ENCODE results near the gene CRYZL1.

DNA sequence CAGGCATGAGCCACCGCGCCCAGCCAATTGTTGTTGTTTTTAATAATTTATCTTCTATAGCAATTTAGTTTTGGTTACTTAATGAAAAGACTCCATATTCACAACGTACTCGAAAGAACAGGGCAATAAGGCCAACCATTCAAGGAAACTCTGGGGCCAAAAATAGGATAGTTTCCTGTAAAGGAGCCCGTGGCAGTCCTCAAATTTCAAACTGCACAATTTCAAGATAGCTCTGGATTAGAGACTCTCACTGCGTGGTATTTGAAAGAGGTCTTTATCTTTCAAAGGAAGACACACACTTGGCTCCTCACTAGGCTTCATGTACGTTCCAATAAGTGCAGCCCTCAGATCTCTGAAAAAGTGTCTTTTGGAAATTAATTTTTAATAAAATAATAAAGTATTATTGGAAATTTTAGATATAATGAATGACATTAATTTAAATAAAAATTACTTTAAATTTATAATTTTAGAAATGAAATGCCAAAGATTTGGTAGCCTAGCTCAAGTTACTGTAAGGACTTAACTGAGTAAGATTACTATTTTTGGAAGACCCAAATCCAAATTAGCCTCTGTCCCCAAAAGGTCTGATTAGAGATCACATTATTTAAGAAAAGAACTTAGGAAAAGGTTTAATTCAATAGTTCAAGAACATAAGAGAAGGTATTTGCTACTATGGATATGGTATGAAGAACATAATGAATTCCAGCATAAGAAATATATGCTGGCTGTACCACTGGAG lies 30.4 kb downstream of the CRYZL1 start:
- TF ChIP-seq EGR1 (IDR thresholded peaks at IDR 0.05) (no peak), TAF1 (IDR thresholded peaks at IDR 0.05; ENCODE audit: low read depth) (no peak), RAD21 (IDR thresholded peaks at IDR 0.05; ENCODE audit: low read depth) (no peak), ZBTB7A (IDR thresholded peaks at IDR 0.05; ENCODE audit: low read depth) (no peak), CEBPB (IDR thresholded peaks at IDR 0.05) (no peak), YY1 (IDR thresholded peaks at IDR 0.05; ENCODE audit: low read depth) (no peak), MAX (IDR thresholded peaks at IDR 0.05) (no peak), TCF12 (IDR thresholded peaks at IDR 0.05; ENCODE audit: low read depth) (no peak), TEAD4 (IDR thresholded peaks at IDR 0.05) (no peak), FOXM1 (IDR thresholded peaks at IDR 0.05; ENCODE audit: borderline replicate concordance, low read depth) (no peak), EP300 (IDR thresholded peaks at IDR 0.05; ENCODE audit: borderline replicate concordance) (no peak), CREB1 (IDR thresholded peaks at IDR 0.05; ENCODE audit: low read depth) (no peak), USF1 (IDR thresholded peaks at IDR 0.05) (no peak)
- TF ChIP-seq, protein P1, sequence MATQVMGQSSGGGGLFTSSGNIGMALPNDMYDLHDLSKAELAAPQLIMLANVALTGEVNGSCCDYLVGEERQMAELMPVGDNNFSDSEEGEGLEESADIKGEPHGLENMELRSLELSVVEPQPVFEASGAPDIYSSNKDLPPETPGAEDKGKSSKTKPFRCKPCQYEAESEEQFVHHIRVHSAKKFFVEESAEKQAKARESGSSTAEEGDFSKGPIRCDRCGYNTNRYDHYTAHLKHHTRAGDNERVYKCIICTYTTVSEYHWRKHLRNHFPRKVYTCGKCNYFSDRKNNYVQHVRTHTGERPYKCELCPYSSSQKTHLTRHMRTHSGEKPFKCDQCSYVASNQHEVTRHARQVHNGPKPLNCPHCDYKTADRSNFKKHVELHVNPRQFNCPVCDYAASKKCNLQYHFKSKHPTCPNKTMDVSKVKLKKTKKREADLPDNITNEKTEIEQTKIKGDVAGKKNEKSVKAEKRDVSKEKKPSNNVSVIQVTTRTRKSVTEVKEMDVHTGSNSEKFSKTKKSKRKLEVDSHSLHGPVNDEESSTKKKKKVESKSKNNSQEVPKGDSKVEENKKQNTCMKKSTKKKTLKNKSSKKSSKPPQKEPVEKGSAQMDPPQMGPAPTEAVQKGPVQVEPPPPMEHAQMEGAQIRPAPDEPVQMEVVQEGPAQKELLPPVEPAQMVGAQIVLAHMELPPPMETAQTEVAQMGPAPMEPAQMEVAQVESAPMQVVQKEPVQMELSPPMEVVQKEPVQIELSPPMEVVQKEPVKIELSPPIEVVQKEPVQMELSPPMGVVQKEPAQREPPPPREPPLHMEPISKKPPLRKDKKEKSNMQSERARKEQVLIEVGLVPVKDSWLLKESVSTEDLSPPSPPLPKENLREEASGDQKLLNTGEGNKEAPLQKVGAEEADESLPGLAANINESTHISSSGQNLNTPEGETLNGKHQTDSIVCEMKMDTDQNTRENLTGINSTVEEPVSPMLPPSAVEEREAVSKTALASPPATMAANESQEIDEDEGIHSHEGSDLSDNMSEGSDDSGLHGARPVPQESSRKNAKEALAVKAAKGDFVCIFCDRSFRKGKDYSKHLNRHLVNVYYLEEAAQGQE (IDR thresholded peaks at IDR 0.05; ENCODE audit: low read depth) = no peak

Data from Ishikawa (cell line).